ENCODE data around the gene C1QA.
"Not testable (repeated sequence)": the region's sequence is repeated elsewhere in the genome, so short reads cannot be mapped to it uniquely, and the experiment has no call there.

C1QA gene

GRCh38 chr1:22641906-22642636 lies 5.6 kb downstream of the C1QA start:
- peak; percentile 35 to 37 for DNase-seq

GRCh38 chr1:22643381-22643780 lies 7.0 kb downstream of the C1QA start, which contains the start of gene C1QC:
C1QC (plus strand) TSS chr1:22643633; CDS start chr1:22644024, 391 bp downstream.
- no peak for DNase-seq

GRCh38 chr1:22643928-22644327 lies 7.5 kb downstream of the C1QA start:
- no peak for DNase-seq

- no peak for DNase-seq
Observed at GRCh38 chr1:22645931-22646330, 9.5 kb downstream of the C1QA start.

- DNase-seq, result no peak
Observed at GRCh38 chr1:22646384-22646783, 10.0 kb downstream of the C1QA start.

- no peak for DNase-seq
Observed at GRCh38 chr1:22650089-22650693, 13.8 kb downstream of the C1QA start.

GRCh38 chr1:22651941-22652856 lies 15.8 kb downstream of the C1QA start:
- DNase-seq, result no peak

- no peak for DNase-seq
Observed at GRCh38 chr1:22652881-22653316, 16.5 kb downstream of the C1QA start, which contains the start of gene C1QB. C1QB (plus strand) TSS chr1:22653236; CDS start chr1:22659463, 6,227 bp downstream.

- DNase-seq, result no peak
Observed at GRCh38 chr1:22654692-22655091, 18.3 kb downstream of the C1QA start.

- DNase-seq, result no peak
Observed at GRCh38 chr1:22658385-22659163, 22.1 kb downstream of the C1QA start.

- no peak for DNase-seq
Observed at GRCh38 chr1:22660716-22661241, 24.4 kb downstream of the C1QA start.

- DNase-seq, result no peak
Observed at GRCh38 chr1:22661880-22662279, 25.5 kb downstream of the C1QA start.

GRCh38 chr1:22662318-22662717 lies 25.9 kb downstream of the C1QA start:
- no peak for DNase-seq

GRCh38 chr1:22662986-22663408 lies 26.6 kb downstream of the C1QA start:
- DNase-seq, result no peak

- no peak for DNase-seq
Observed at GRCh38 chr1:22665752-22666151, 29.3 kb downstream of the C1QA start.

- no peak for DNase-seq
Observed at GRCh38 chr1:22666412-22666811, 30.0 kb downstream of the C1QA start.

- not testable (repeated sequence) for DNase-seq
Observed at GRCh38 chr1:22668840-22669239, 32.4 kb downstream of the C1QA start.

- no peak for DNase-seq
Observed at GRCh38 chr1:22670352-22670975, 34.0 kb downstream of the C1QA start.

GRCh38 chr1:22671999-22672398 lies 35.6 kb downstream of the C1QA start:
- no peak for DNase-seq

- no peak for DNase-seq
Observed at GRCh38 chr1:22673486-22674409, 37.3 kb downstream of the C1QA start.

- DNase-seq, result no peak
Observed at GRCh38 chr1:22674410-22674749, 38.0 kb downstream of the C1QA start.

Measured in bone marrow (tissue), 2 donors.